ENCODE data around the gene MRPL46.

The MRPL46 gene

GRCh38 chr15:88467073-88467934 is at the start of gene MRPL46, which contains the start of gene MRPS11:
Gene MRPL46, minus strand, starts transcription at chr15:88467388. Its CDS starts 11 bp downstream, at chr15:88467377.
Gene MRPS11, plus strand, starts transcription at chr15:88467708. Its CDS starts 10 bp downstream, at chr15:88467718.
- DNase-seq (ENCODE audit: low read depth in 2 of 2): peak; percentile 81 to 83

- DNase-seq (ENCODE audit: low read depth in 2 of 2): no peak
Observed at GRCh38 chr15:88513195-88513594, 46.0 kb upstream of the MRPL46 start.

- no peak for DNase-seq (ENCODE audit: low read depth in 2 of 2)
Observed at GRCh38 chr15:88512601-88513000, 45.4 kb upstream of the MRPL46 start.

GRCh38 chr15:88512078-88512477 is 44.9 kb upstream of the MRPL46 start:
- DNase-seq (ENCODE audit: low read depth in 2 of 2): no peak

- no peak for DNase-seq (ENCODE audit: low read depth in 2 of 2)
Observed at GRCh38 chr15:88511161-88511560, 44.0 kb upstream of the MRPL46 start.

GRCh38 chr15:88509964-88510363 is 42.8 kb upstream of the MRPL46 start:
- DNase-seq (ENCODE audit: low read depth in 2 of 2): no peak

GRCh38 chr15:88509321-88509720 is 42.1 kb upstream of the MRPL46 start:
- no peak for DNase-seq (ENCODE audit: low read depth in 2 of 2)

- DNase-seq (ENCODE audit: low read depth in 2 of 2): no peak
Observed at GRCh38 chr15:88506628-88507027, 39.4 kb upstream of the MRPL46 start.

GRCh38 chr15:88505721-88506120 is 38.5 kb upstream of the MRPL46 start:
- DNase-seq (ENCODE audit: low read depth in 2 of 2): no peak

- no peak for DNase-seq (ENCODE audit: low read depth in 2 of 2)
Observed at GRCh38 chr15:88504445-88504844, 37.3 kb upstream of the MRPL46 start.

- DNase-seq (ENCODE audit: low read depth in 2 of 2): no peak
Observed at GRCh38 chr15:88498996-88499395, 31.8 kb upstream of the MRPL46 start.

- no peak for DNase-seq (ENCODE audit: low read depth in 2 of 2)
Observed at GRCh38 chr15:88497109-88497765, 30.0 kb upstream of the MRPL46 start.

- no peak for DNase-seq (ENCODE audit: low read depth in 2 of 2)
Observed at GRCh38 chr15:88493844-88494243, 26.7 kb upstream of the MRPL46 start.

GRCh38 chr15:88491158-88491557 is 24.0 kb upstream of the MRPL46 start:
- DNase-seq (ENCODE audit: low read depth in 2 of 2): no peak

GRCh38 chr15:88490036-88490435 is 22.8 kb upstream of the MRPL46 start:
- DNase-seq (ENCODE audit: low read depth in 2 of 2): no peak

- DNase-seq (ENCODE audit: low read depth in 2 of 2): no peak
Observed at GRCh38 chr15:88489321-88489720, 22.1 kb upstream of the MRPL46 start.

GRCh38 chr15:88487796-88488523 is 20.8 kb upstream of the MRPL46 start:
- no peak for DNase-seq (ENCODE audit: low read depth in 2 of 2)

- no peak for DNase-seq (ENCODE audit: low read depth in 2 of 2)
Observed at GRCh38 chr15:88487178-88487795, 20.1 kb upstream of the MRPL46 start.

- no peak for DNase-seq (ENCODE audit: low read depth in 2 of 2)
Observed at GRCh38 chr15:88484682-88485331, 17.6 kb upstream of the MRPL46 start.

GRCh38 chr15:88482263-88482662 is 15.1 kb upstream of the MRPL46 start:
- no peak for DNase-seq (ENCODE audit: low read depth in 2 of 2)

- DNase-seq (ENCODE audit: low read depth in 2 of 2): no peak
Observed at GRCh38 chr15:88480981-88481380, 13.8 kb upstream of the MRPL46 start.

Measured in stimulated activated CD8-positive, alpha-beta memory T cell treated with anti-CD3 and anti-CD28 coated beads, Interleukin-2, amount 100 ng/mL, for 48 hours (primary cell).